H9 (cell line): ENCODE measurements around the gene STKLD1. TPM values are rescaled to one million over a fixed set of nuclear protein-coding genes. Genes with fewer than 3 reads are reported as not detected.

Experiments used
- DNase-seq: peaks from one replicate; pipeline ENCODE4 v3.0.0-alpha.2; 2017
- H2AFZ ChIP-seq: one replicate; pipeline ENCODE4 v1.6.1; 2013; ENCODE audit warnings: mild to moderate bottlenecking, low read length, control low read depth, moderate library complexity
- H2AK5ac ChIP-seq: 2 replicates; pipeline ENCODE4 v1.6.1; 2013; ENCODE audit warnings: low read length, control low read depth, mixed read lengths; ENCODE audit not compliant: insufficient read length
- H2BK120ac ChIP-seq: one replicate; pipeline ENCODE4 v1.6.1; 2013; ENCODE audit warnings: low read depth, mild to moderate bottlenecking, low read length, control low read depth, inconsistent platforms; ENCODE audit not compliant: poor library complexity, severe bottlenecking
- H2BK12ac ChIP-seq: 2 replicates; pipeline ENCODE4 v1.6.1; 2013; ENCODE audit warnings: low read length, control low read depth, mixed read lengths, low read depth; ENCODE audit not compliant: insufficient read length
- H2BK15ac ChIP-seq: 2 replicates; pipeline ENCODE4 v1.6.1; 2013; ENCODE audit warnings: low read depth, low read length, control low read depth
- H2BK20ac ChIP-seq: one replicate; pipeline ENCODE4 v1.6.1; 2013; ENCODE audit warnings: low read depth, mild to moderate bottlenecking, low read length, control low read depth, inconsistent platforms; ENCODE audit not compliant: poor library complexity, severe bottlenecking
- H2BK5ac ChIP-seq: 2 replicates; pipeline ENCODE4 v1.6.1; 2013; ENCODE audit warnings: low read length, control low read depth, mixed read lengths; ENCODE audit not compliant: insufficient read length
- H3K14ac ChIP-seq: 2 replicates; pipeline ENCODE4 v1.6.1; 2013; ENCODE audit warnings: low read length, control low read depth; ENCODE audit not compliant: insufficient read depth
- H3K18ac ChIP-seq: 2 replicates; pipeline ENCODE4 v1.6.1; 2013; ENCODE audit warnings: low read depth, mild to moderate bottlenecking, mixed read lengths, low read length, control low read depth; ENCODE audit not compliant: insufficient read length
- H3K23ac ChIP-seq: 2 replicates; pipeline ENCODE4 v1.6.1; 2013; ENCODE audit warnings: low read length, control low read depth, mixed read lengths, low read depth; ENCODE audit not compliant: insufficient read length
- H3K23me2 ChIP-seq: 2 replicates; pipeline ENCODE4 v1.6.1; 2013; ENCODE audit warnings: low read depth, mild to moderate bottlenecking, mixed read lengths, low read length, control low read depth; ENCODE audit not compliant: insufficient read length, poor library complexity, severe bottlenecking
- H3K27ac ChIP-seq: 2 replicates; pipeline ENCODE4 v1.5.1; 2013; ENCODE audit warnings: low read length, control low read depth, mixed read lengths, low read depth; ENCODE audit not compliant: insufficient read length
- H3K27me3 ChIP-seq: 2 replicates; pipeline ENCODE4 v1.6.1; 2013; ENCODE audit warnings: low read length, control low read depth, inconsistent platforms; ENCODE audit not compliant: insufficient read depth
- H3K4ac ChIP-seq: 2 replicates; pipeline ENCODE4 v1.6.1; 2013; ENCODE audit warnings: low read depth, mild to moderate bottlenecking, control low read depth, inconsistent platforms, low read length, moderate library complexity
- H3K4me1 ChIP-seq: 2 replicates; pipeline ENCODE4 v1.6.1; 2013; ENCODE audit warnings: low read length, control low read depth, inconsistent platforms; ENCODE audit not compliant: insufficient read depth
- H3K4me2 ChIP-seq: 2 replicates; pipeline ENCODE4 v1.6.1; 2013; ENCODE audit warnings: low read length, control low read depth, mixed read lengths; ENCODE audit not compliant: insufficient read length, insufficient read depth
- H3K56ac ChIP-seq: 2 replicates; pipeline ENCODE4 v1.6.1; 2013; ENCODE audit warnings: low read depth, mild to moderate bottlenecking, mixed read lengths, low read length, control low read depth; ENCODE audit not compliant: insufficient read length
- H3K79me1 ChIP-seq: 2 replicates; pipeline ENCODE4 v1.6.1; 2013; ENCODE audit warnings: low read depth, mild to moderate bottlenecking, moderate library complexity, low read length, control low read depth, inconsistent platforms; ENCODE audit not compliant: insufficient read depth, poor library complexity, severe bottlenecking
- H3K79me2 ChIP-seq: 2 replicates; pipeline ENCODE4 v1.6.1; 2013; ENCODE audit warnings: low read length, control low read depth, inconsistent platforms; ENCODE audit not compliant: insufficient read depth
- H3K9ac ChIP-seq: 2 replicates; pipeline ENCODE4 v1.6.1; 2013; ENCODE audit warnings: low read length, control low read depth, mixed read lengths; ENCODE audit not compliant: insufficient read length; ENCODE audit errors: extremely low read depth
- H3K9me3 ChIP-seq: one replicate; pipeline ENCODE4 v1.6.1; 2013; ENCODE audit warnings: low read depth, low read length, inconsistent platforms; ENCODE audit not compliant: control insufficient read depth
- H3T11ph ChIP-seq: one replicate; pipeline ENCODE4 v1.6.1; 2013; ENCODE audit warnings: mild to moderate bottlenecking, low read length, control low read depth, inconsistent platforms
- H4K20me1 ChIP-seq: one replicate; pipeline ENCODE4 v1.6.1; 2013; ENCODE audit not compliant: control insufficient read depth, insufficient read length, insufficient read depth
- H4K5ac ChIP-seq: 2 replicates; pipeline ENCODE4 v1.6.1; 2013; ENCODE audit warnings: low read depth, mild to moderate bottlenecking, mixed read lengths, low read length, control low read depth; ENCODE audit not compliant: insufficient read length
- H4K8ac ChIP-seq: replicated peaks from 2 replicates; pipeline ENCODE4 v1.6.1; 2013; ENCODE audit warnings: low read length, control low read depth, mixed read lengths, low read depth; ENCODE audit not compliant: insufficient read length
- H4K91ac ChIP-seq: 2 replicates; pipeline ENCODE4 v1.6.1; 2013; ENCODE audit warnings: low read depth, mild to moderate bottlenecking, moderate library complexity, mixed read lengths, low read length, control low read depth; ENCODE audit not compliant: insufficient read length
- H3K27ac Mint-ChIP-seq, 3 experiments: 2 replicates in 2 of 3; 3 replicates in 1 of 3; pipeline ENCODE4 v1.8.0; 2020 to 2021; ENCODE audit warnings: mixed read lengths in 3 of 3, mild to moderate bottlenecking in 1 of 3, moderate library complexity in 1 of 3
- H3K27me3 Mint-ChIP-seq: 2 replicates; pipeline ENCODE4 v1.8.0; 2021; ENCODE audit warnings: low read depth, mild to moderate bottlenecking, moderate library complexity, mixed read lengths
- H3K36me3 Mint-ChIP-seq, 3 experiments: 2 replicates in 2 of 3; 3 replicates in 1 of 3; pipeline ENCODE4 v1.8.0; 2020 to 2021; ENCODE audit warnings: low read depth in 3 of 3, mixed read lengths in 3 of 3; ENCODE audit not compliant: insufficient read depth in 1 of 3
- H3K4me1 Mint-ChIP-seq, 2 experiments: 2 replicates each; pipeline ENCODE4 v1.8.0; 2020; ENCODE audit warnings: mixed read lengths in 2 of 2
- H3K4me3 Mint-ChIP-seq, 2 experiments: 2 replicates in 1 of 2; 3 replicates in 1 of 2; pipeline ENCODE4 v1.8.0; 2020 to 2021; ENCODE audit warnings: mild to moderate bottlenecking in 2 of 2, mixed read lengths in 2 of 2, moderate library complexity in 1 of 2
- H3K9me3 Mint-ChIP-seq, 2 experiments: 2 replicates in 1 of 2; 3 replicates in 1 of 2; pipeline ENCODE4 v1.8.0; 2020; ENCODE audit warnings: mild to moderate bottlenecking in 2 of 2, mixed read lengths in 2 of 2, moderate library complexity in 1 of 2
- CTCF ChIP-seq: fragments of 200-600 bp; sonication (generic); conservative IDR thresholded peaks from 3 replicates; pipeline ENCODE4 v1.8.0; 2021; ENCODE audit warnings: antibody characterized with exemption, mild to moderate bottlenecking
- WGBS: extraction: QIAGEN DNeasy Blood & Tissue Kit; methylation state at CpG from one replicate; pipeline ENCODE4 v1.1.7; 2013; ENCODE audit warnings: missing lambda C conversion rate, low lambda C conversion rate, mixed read lengths; ENCODE audit not compliant: insufficient read length; ENCODE audit errors: extremely low coverage; 5-methylcytosine and 5-hydroxymethylcytosine counted together
- total RNA-seq: library from RNA; stranded (reverse); gene quantifications from 2 replicates; pipeline ENCODE4 v1.2.1, GENCODE V29; 2021

The STKLD1 gene
- total RNA-seq, 1 experiment from 2014 or later = 0.57 TPM

- WGBS = no CpG with 5 or more reads among the region's 3 CpGs
- Histone ChIP-seq H3K4me2 (no peak overlapping the region), H3K27ac (no peak overlapping the region), H3K23ac (no peak overlapping the region), H2BK5ac (no peak overlapping the region), H4K8ac (no peak overlapping the region), H2BK120ac (no peak overlapping the region), H4K91ac (no peak overlapping the region), H3K79me1 (no peaks in the 10 kb centered on the region), H3K27me3 (no peaks in the 10 kb centered on the region), H2BK12ac (no peak overlapping the region), H3T11ph (no peak overlapping the region), H3K9me3 (no peaks in the 10 kb centered on the region), H3K14ac (no peak overlapping the region), H3K23me2 (peaks cover 2% of the 10 kb centered on the region), H3K18ac (no peak overlapping the region), H2BK15ac (no peak overlapping the region), H2AK5ac (no peak overlapping the region), H3K4ac (no peak overlapping the region), H3K79me2 (no peaks in the 10 kb centered on the region), H2AFZ (no peak overlapping the region), H2BK20ac (no peak overlapping the region), H4K5ac (no peak overlapping the region), H4K20me1 (no peaks in the 10 kb centered on the region), H3K9ac (no peak overlapping the region), H3K56ac (no peak overlapping the region), H3K4me1 (no peaks in the 10 kb centered on the region)
- Mint-ChIP-seq H3K4me1 (peaks cover 28 to 37% of the 10 kb centered on the region in 2 experiments), H3K27me3 (peaks cover 13% of the 10 kb centered on the region), H3K9me3 (peaks cover 6 to 7% of the 10 kb centered on the region in 2 experiments; a peak in 4 of 5 replicates), H3K4me3 (no peak overlapping the region), H3K36me3 (peaks cover 0 to 12% (median 10%) of the 10 kb centered on the region in 3 experiments; a peak in 6 of 7 replicates), H3K27ac (0 out of 7 replicates have a peak overlapping the region, but pooled peaks of 1 of the 3 experiments have one; percentile 31)
- no peak for TF ChIP-seq CTCF
- no peak for DNase-seq
These were observed 47.0 kb downstream of the STKLD1 start for GRCh38 chr9:133423216-133423615.
